Measurements from ENCODE around the gene CXCL3. TPM values are rescaled to one million over a fixed set of nuclear protein-coding genes. Genes with fewer than 3 reads are reported as not detected.

Gene CXCL3
- total and polyA plus RNA-seq, 2 donors, result 3.2 to 3.3 TPM

DNA sequence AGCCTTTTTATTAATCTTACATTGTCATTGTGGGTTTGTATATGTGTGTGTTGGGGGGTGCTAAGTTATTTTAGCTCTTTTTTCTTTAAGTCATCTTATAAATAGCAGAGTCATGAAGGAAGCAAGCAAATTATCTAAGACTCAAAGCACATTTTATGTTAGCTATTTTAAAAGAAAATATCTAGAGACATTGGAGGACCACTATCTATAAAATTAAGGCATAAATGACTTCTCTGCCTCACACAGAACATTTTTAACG is 46.8 kb downstream of the CXCL3 start:
- H3K36me3 ChIP-seq (ENCODE audit: control insufficient read depth in 2 of 2, insufficient read depth in 2 of 2, low read length in 1 of 2), result no peaks in the 10 kb centered on the region
- H3K27ac ChIP-seq (ENCODE audit: low read depth in 1 of 2, low read length in 1 of 2), result no peak overlapping the region
- no peaks in the 10 kb centered on the region for H3K9me3 ChIP-seq (ENCODE audit: control insufficient read depth in 2 of 2, insufficient read depth in 1 of 2, low read length in 1 of 2)
- H3K27me3 ChIP-seq (ENCODE audit: control insufficient read depth in 2 of 2, insufficient read depth in 1 of 2, low read length in 1 of 2), result no peaks in the 10 kb centered on the region
- no peak for DNase-seq (ENCODE audit: low read depth in 6 of 9, low spot score in 9 of 9)
- WGBS, result 95% methylated on average over 1 of the region's 1 CpG
- H3K4me1 ChIP-seq (ENCODE audit: control insufficient read depth in 2 of 2, insufficient read depth in 2 of 2, low read length in 2 of 2), result no peaks in the 10 kb centered on the region
- H3K4me3 ChIP-seq (ENCODE audit: low read length in 2 of 2), result no peak overlapping the region

DNA sequence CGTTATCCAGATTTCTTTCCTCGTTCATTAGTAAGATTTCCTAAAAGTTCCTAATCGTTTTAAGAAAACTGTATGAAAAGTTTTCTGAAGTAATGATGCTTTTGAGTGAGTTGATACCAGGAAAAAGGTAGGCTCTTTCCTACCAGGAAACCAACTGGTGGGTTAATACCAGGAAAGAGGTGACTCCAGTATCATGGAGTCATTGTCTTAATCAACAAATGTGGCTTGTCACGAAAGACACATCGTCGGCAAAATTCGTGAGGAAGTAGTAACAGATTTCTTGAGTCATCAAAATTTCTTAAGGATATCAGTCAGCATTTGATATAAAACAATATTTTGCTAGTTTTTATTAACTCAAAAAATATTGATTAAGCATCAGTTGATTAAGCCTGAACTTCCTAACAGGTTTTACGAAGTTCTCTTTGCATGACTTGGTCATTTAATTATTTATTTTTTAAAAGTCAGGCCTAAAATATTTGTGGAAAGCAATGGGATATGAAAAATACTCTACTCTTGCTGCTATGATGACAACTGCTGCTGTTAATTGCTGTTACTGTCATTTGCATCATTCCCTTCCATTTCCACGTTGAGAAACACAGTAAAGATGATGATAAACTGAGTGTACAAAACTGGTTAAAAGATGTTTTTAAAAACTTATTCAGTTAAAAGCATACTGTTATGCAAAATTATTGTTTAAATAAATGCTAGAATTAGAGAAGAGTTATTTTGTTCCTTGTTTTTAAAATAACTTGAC is 47.3 kb downstream of the CXCL3 start:
- Histone ChIP-seq H3K36me3 (ENCODE audit: control insufficient read depth in 2 of 2, insufficient read depth in 2 of 2, low read length in 1 of 2) (no peaks in the 10 kb centered on the region), H3K27me3 (ENCODE audit: control insufficient read depth in 2 of 2, insufficient read depth in 1 of 2, low read length in 1 of 2) (no peaks in the 10 kb centered on the region), H3K27ac (ENCODE audit: low read depth in 1 of 2, low read length in 1 of 2) (no peak overlapping the region), H3K9me3 (ENCODE audit: control insufficient read depth in 2 of 2, insufficient read depth in 1 of 2, low read length in 1 of 2) (no peaks in the 10 kb centered on the region), H3K4me1 (ENCODE audit: control insufficient read depth in 2 of 2, insufficient read depth in 2 of 2, low read length in 2 of 2) (no peaks in the 10 kb centered on the region), H3K4me3 (ENCODE audit: low read length in 2 of 2) (no peak overlapping the region)
- 93% methylated on average over 9 of the region's 9 CpGs for WGBS
- DNase-seq (ENCODE audit: low read depth in 6 of 9, low spot score in 9 of 9), result no peak

DNA sequence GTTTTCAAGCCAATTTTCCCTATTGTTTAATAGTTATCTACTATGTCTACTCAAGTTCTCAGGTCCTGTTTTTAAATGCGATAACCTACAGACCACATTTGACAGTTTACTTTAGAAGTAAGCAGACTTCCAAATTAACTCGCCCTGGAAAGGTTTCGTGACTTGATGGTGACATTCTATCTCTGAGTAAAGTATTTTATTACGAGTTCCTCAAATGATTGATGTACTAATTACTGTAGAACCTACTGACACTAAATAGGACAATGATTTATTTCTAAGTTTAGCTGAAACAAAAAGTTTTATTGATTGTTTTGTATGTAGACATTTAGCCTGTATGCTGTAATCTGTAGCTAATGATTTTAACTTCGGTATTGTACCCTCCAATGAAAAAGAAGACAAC is 48.6 kb downstream of the CXCL3 start:
- Histone ChIP-seq H3K27me3 (ENCODE audit: control insufficient read depth in 2 of 2, insufficient read depth in 1 of 2, low read length in 1 of 2) (no peaks in the 10 kb centered on the region), H3K27ac (ENCODE audit: low read depth in 1 of 2, low read length in 1 of 2) (no peak overlapping the region), H3K36me3 (ENCODE audit: control insufficient read depth in 2 of 2, insufficient read depth in 2 of 2, low read length in 1 of 2) (no peaks in the 10 kb centered on the region), H3K4me3 (ENCODE audit: low read length in 2 of 2) (no peak overlapping the region), H3K9me3 (ENCODE audit: control insufficient read depth in 2 of 2, insufficient read depth in 1 of 2, low read length in 1 of 2) (no peaks in the 10 kb centered on the region), H3K4me1 (ENCODE audit: control insufficient read depth in 2 of 2, insufficient read depth in 2 of 2, low read length in 2 of 2) (no peaks in the 10 kb centered on the region)
- 96% methylated on average over 5 of the region's 5 CpGs for WGBS
- no peak for DNase-seq (ENCODE audit: low read depth in 6 of 9, low spot score in 9 of 9)

DNA sequence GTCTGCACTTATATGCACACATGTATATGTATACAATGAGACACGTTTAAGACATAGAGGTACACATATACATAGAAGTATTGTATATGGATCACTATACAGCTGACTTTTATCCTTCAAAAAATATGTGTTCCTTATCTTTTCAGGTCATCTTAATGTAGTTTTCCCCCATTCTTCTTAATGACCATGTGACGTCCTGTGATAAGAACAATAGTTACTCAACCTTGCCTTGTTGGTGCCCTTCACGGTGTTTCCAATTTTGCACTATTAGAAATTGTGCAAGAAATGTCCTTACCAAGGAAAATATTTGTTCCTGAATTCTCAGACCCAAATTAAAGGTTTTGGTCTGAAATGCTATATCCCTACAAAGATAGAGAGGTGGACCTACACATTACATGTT is 49.5 kb downstream of the CXCL3 start:
- Histone ChIP-seq H3K9me3 (ENCODE audit: control insufficient read depth in 2 of 2, insufficient read depth in 1 of 2, low read length in 1 of 2) (no peaks in the 10 kb centered on the region), H3K27ac (ENCODE audit: low read depth in 1 of 2, low read length in 1 of 2) (no peak overlapping the region), H3K4me3 (ENCODE audit: low read length in 2 of 2) (no peak overlapping the region), H3K4me1 (ENCODE audit: control insufficient read depth in 2 of 2, insufficient read depth in 2 of 2, low read length in 2 of 2) (no peaks in the 10 kb centered on the region), H3K36me3 (ENCODE audit: control insufficient read depth in 2 of 2, insufficient read depth in 2 of 2, low read length in 1 of 2) (no peaks in the 10 kb centered on the region), H3K27me3 (ENCODE audit: control insufficient read depth in 2 of 2, insufficient read depth in 1 of 2, low read length in 1 of 2) (no peaks in the 10 kb centered on the region)
- WGBS, result 94% methylated on average over 3 of the region's 3 CpGs
- no peak for DNase-seq (ENCODE audit: low read depth in 6 of 9, low spot score in 9 of 9)

DNA sequence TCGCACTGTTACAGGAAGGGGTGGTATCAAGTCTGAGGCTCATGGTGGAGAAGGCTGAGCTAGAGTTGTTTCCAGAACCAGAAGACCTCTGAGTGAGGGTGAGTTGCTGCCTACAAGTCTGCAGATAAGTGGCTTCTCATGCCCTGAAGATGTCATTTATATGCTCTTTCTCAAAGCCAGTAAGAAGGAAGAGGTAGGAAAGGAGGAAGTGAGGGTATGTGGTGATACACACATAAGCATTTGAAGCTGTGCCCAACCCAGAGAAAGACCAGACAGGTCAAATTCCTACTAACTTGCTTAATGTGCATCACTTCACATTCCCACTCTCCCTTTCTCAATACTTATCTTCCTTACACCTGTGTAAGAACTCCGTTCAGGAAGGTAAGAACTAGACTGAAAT is 50.4 kb downstream of the CXCL3 start, which contains the start of gene PPBP:
Gene PPBP, minus strand, starts transcription at position 130 of the 400 bp plus-strand sequence. Its CDS starts 87 bp downstream, at position 43.
- Histone ChIP-seq H3K4me1 (ENCODE audit: control insufficient read depth in 2 of 2, insufficient read depth in 2 of 2, low read length in 2 of 2) (no peaks in the 10 kb centered on the region), H3K27me3 (ENCODE audit: control insufficient read depth in 2 of 2, insufficient read depth in 1 of 2, low read length in 1 of 2) (no peaks in the 10 kb centered on the region), H3K36me3 (ENCODE audit: control insufficient read depth in 2 of 2, insufficient read depth in 2 of 2, low read length in 1 of 2) (no peaks in the 10 kb centered on the region), H3K9me3 (ENCODE audit: control insufficient read depth in 2 of 2, insufficient read depth in 1 of 2, low read length in 1 of 2) (no peaks in the 10 kb centered on the region), H3K4me3 (ENCODE audit: low read length in 2 of 2) (no peak within 1 kb of the TSS), H3K27ac (ENCODE audit: low read depth in 1 of 2, low read length in 1 of 2) (no peak within 1 kb of the TSS)
- peak in 3 of 9 donors; percentile 4 to 45 (median 26) for DNase-seq (ENCODE audit: low read depth in 6 of 9, low spot score in 9 of 9)
- 84% methylated on average over 2 of the region's 2 CpGs for WGBS

Other genes with a start within 250 kb of the CXCL3 start
- gene CXCL6, start 202.0 kb downstream of the CXCL3 start, total RNA-seq, result 0.85 TPM
- gene CXCL6, start 202.0 kb downstream of the CXCL3 start, polyA plus RNA-seq, result 10.3 TPM
- 0.14 TPM for gene PF4V1, start 185.4 kb downstream of the CXCL3 start, total RNA-seq
- 0.57 TPM for gene PF4V1, start 185.4 kb downstream of the CXCL3 start, polyA plus RNA-seq
- gene CXCL1, start 169.3 kb downstream of the CXCL3 start, total RNA-seq, result 0.57 TPM
- gene CXCL1, start 169.3 kb downstream of the CXCL3 start, polyA plus RNA-seq, result 37.7 TPM
- 0.71 TPM for gene PF4, start 56.7 kb downstream of the CXCL3 start, total RNA-seq
- 0.14 TPM for gene PF4, start 56.7 kb downstream of the CXCL3 start, polyA plus RNA-seq
- 3.2 TPM for gene PPBP, start 50.5 kb downstream of the CXCL3 start, total RNA-seq
- gene PPBP, start 50.5 kb downstream of the CXCL3 start, polyA plus RNA-seq, result 3.7 TPM
- 0.24 TPM for gene CXCL5, start 40.0 kb downstream of the CXCL3 start, total RNA-seq
- gene CXCL5, start 40.0 kb downstream of the CXCL3 start, polyA plus RNA-seq, result 1.9 TPM
- gene CXCL2, start 60.5 kb upstream of the CXCL3 start, total RNA-seq, result 0.94 TPM
- gene CXCL2, start 60.5 kb upstream of the CXCL3 start, polyA plus RNA-seq, result 9.4 TPM
- gene MTHFD2L, start 119.4 kb upstream of the CXCL3 start, total RNA-seq, result 33.8 TPM
- gene MTHFD2L, start 119.4 kb upstream of the CXCL3 start, polyA plus RNA-seq, result 16.9 TPM